HCT116 (cell line): Measurements from ENCODE around the gene ACTG1.

Source experiments
- CTCF ChIP-seq, 3 experiments: fragments of 200-600 bp in 1 of 3; sonication (generic) in 1 of 3; IDR thresholded peaks in 2 of 3; conservative IDR thresholded peaks in 1 of 3; 2 replicates each; pipeline ENCODE4 v1.5.1; 2012 to 2017; ENCODE audit warnings: low read depth in 2 of 3, low read length in 2 of 3, antibody characterized with exemption in 1 of 3, borderline replicate concordance in 1 of 3, control low read depth in 1 of 3, mild to moderate bottlenecking in 1 of 3, mixed read lengths in 1 of 3, mixed run types in 1 of 3, moderate library complexity in 1 of 3; ENCODE audit not compliant: insufficient read depth in 1 of 3
- EZH2 ChIP-seq: fragments of 200-600 bp; sonication (generic); IDR thresholded peaks from 2 replicates; pipeline ENCODE4 v1.6.1; 2017; ENCODE audit warnings: antibody characterized with exemption, mixed run types
- EZH2phosphoT487 ChIP-seq: fragments of 200-600 bp; IDR thresholded peaks from 2 replicates; pipeline ENCODE4 v1.6.1; 2018; ENCODE audit warnings: antibody characterized with exemption, borderline replicate concordance
- POLR2A ChIP-seq: IDR thresholded peaks from 2 replicates; pipeline ENCODE4 v1.7.0; 2011; ENCODE audit warnings: borderline replicate concordance; ENCODE audit not compliant: insufficient read depth, insufficient read length; ENCODE audit errors: extremely low read depth
- YY1 ChIP-seq: IDR thresholded peaks from 2 replicates; pipeline ENCODE4 v1.6.1; 2011; ENCODE audit warnings: low read length, low read depth, moderate library complexity, mild to moderate bottlenecking; ENCODE audit not compliant: insufficient replicate concordance; ENCODE audit errors: extremely low read depth
- ZNF274 ChIP-seq: fragments of 200-500 bp; sonication (Bioruptor generic); IDR thresholded peaks from 2 replicates; pipeline ENCODE4 v1.6.1; 2014; ENCODE audit warnings: mild to moderate bottlenecking, low read depth, low read length, inconsistent platforms

GRCh38 chr17:81539571-81539900 is 26.9 kb upstream of the ACTG1 start:
- TF ChIP-seq CTCF (IDR thresholded peaks at IDR 0.05 in 2 of 3, conservative IDR thresholded peaks at IDR 0.05 in 1 of 3; ENCODE audit: borderline replicate concordance in 1 of 3, insufficient read depth in 1 of 3, low read depth in 2 of 3, low read length in 2 of 3) (no peak), EZH2phosphoT487 (no peak), EZH2 (no peak), YY1 (no peak), POLR2A (no peak), ZNF274 (no peak)
